AML-193 (cell line): ENCODE measurements around the gene CNTNAP2.

ENCODE experiments used
- DNase-seq, 2 experiments: peaks; one replicate each; lab custom pipeline; 2025; lab: John Stamatoyannopoulos, UW

CNTNAP2 gene

DNA sequence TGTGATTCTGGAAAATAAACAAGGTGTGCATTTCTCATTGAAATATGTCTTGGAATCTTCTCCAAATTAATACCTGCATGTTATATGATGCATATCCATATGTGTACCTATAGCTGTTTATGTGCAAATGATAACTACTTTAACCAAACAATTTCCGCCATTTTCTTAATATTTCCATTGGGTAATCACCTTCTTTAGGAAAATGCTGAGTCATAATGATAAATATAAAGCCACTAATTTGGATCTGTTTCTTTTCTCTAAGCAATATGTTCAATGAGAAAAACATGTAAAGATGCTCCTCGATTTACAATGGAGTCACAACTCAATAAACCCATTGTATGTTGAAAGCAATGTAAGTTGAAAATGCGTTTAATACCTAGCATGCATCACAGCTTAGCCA, 574.4 kb downstream of the CNTNAP2 start:
- no peak for DNase-seq

DNA sequence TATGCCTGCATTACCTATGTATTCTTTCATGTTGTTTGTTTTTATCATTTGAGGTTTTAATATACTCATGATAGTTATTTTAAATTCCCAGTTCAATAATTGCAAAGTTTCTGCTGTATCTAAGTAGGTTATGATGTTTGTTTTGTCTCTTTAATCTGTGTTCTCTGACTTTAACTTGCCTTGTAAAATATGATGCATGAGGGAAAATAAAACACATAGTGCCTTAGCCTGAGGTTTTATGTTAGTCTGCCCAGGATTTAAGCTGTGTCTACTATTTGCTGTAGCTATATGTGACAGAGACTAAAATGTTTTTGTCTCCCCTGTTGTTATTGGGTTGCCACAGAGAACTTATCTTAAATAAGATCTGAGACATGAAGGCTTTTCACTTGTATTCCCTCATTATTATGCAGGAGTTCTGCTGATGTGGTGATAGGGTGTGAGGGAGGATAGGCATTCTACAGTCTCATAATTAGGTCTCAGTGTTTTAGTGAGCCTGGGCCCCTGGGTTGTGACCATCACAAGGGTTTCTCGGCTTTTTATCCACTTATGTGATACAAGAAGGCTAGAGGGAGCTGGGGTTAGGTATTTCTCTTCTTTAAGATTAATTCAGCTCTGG, 582.5 kb downstream of the CNTNAP2 start:
- no peak for DNase-seq

DNA sequence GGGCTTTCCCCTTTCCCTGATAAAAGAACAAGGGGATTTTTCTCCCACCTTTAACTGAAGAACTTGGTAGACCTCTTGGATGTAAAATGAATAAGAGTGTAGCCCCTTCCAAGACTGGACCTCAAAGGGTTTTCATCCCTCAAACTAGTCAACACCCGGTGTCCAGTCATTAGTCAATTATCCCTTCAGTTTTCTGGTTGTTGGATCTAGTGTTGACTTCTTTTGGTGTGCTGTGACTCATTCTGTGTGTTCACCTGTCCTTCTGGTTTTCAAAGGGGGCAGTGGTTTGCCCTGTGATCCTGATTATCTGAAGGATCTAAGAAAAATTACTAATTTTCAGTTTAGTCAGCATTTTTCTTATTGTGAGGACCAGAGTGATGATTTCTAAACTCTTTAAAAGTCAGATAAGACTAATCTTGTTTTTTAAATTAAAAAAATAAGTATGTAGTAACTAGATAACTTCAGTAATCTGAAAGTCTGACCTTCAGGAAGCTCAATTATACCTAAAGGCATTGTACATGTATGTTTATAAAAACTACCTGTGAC, 583.5 kb downstream of the CNTNAP2 start:
- no peak for DNase-seq

DNA sequence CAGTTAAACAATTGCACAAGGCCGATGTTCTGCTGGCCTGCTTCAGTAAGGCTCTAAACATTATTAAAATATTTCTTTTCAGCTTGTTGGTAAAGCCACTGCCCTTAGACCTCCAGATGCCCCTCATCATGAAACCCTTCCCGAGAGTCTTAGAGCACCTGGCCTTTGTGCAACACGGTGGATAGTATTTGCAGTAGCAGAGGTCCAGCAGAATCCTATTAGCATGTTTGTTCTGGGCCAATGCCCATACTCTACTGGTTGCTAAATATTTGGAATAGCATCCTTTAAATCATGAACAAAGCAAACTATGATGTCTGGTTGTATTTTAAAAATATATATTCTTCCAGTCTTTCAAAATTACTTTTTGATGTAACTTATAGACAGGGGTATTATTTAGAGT, 584.6 kb downstream of the CNTNAP2 start:
- DNase-seq: no peak

DNA sequence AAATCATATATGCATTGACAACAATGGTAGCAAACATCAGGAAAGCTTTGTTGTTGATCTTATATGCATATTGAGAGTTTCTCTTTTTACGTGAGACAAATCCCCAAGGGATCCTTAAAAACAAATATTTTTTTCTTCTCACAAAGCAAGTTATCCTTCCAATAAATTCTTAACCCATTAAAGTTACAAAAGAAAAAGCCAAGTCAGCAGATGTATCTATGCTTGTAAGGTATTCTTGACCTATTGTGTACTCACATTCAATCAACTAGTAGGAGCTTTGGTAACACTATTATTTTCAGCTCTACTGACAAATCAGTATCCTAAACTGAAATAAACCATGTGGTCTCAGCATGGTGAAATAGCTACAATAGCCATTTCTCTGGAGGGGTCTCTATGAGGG, 586.3 kb downstream of the CNTNAP2 start:
- no peak for DNase-seq

DNA sequence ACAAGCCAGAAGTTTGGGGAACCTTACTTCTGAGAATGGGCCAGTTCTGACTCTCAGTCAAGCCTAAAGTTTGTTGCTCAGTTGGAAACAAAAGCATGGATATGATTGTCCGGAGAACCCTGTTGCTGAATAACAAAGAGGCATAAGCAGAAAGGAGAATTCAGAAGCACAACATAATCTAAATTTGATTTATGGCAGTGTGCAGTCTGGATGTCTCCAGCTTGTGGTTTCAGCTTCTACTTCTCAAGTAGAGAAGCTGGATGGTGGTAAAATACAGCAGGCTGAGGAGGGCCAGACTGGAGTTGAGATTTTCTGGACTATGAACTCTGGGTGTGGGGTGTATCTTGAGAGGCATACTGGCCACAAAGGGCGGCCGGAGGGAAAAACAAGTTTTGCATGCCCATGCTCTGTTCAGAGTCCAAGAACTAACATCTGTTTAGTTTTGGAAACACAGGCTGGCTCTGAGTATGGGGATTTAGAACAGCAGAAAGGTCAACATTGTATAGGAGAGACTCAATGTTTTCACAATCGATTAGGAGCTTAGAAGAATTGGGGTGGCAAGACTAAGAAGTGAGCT, 592.9 kb downstream of the CNTNAP2 start:
- DNase-seq: no peak

DNA sequence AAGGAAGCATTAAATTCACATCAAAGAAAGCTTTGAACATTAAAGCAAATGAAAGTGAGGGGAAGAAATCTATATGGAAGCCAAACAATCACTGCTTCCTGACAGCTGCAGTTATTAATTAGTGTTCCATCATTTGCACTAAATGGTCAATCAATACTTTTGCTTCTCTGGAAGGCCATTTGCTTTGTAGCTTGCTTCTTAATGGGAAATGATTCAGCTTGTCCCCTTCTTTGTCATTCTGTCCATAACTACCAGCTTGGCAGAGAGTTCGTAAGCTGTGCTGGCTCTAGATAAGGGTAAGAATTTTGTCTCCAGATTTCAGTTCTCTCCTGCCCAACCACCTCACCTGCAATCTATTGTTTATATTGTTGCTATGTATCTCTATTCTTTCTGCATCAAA, 596.6 kb downstream of the CNTNAP2 start:
- no peak for DNase-seq

DNA sequence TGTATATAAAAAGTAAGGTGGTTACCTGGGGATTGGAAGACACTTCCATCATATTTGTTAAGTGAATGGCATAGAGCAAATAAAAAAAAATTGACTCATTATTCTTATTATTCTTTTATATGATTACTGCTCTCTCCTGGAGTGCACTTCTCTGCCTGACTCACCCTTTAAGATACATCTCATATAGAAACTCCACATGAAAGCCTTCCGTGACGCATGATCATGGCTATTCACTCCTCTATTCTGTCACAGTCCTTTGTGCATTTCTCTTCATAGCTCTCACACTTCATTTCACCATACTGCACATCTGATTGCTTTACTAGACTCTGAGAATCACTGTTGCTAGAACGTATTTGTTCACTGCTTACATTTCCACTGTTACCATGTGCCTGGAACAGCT, 597.3 kb downstream of the CNTNAP2 start:
- DNase-seq: no peak

DNA sequence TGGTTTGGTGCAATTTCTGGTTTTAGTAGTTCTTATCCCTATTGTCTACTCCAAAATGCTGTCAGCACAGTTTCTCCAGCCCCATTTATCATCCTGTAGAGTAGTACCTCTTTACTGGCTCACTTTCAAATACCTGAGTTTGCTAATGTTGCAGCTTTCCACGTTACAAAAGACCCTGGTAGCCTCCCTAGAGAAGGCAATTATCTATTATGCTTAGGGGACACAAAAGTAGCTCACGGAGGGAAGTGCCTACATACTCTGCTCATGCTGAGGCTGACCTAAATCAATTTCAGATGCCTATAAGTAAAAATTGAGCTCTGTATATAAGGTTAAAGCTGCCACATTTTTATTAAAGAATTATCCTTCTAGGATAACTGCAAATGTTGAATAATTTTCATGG, 603.6 kb downstream of the CNTNAP2 start:
- no peak for DNase-seq

DNA sequence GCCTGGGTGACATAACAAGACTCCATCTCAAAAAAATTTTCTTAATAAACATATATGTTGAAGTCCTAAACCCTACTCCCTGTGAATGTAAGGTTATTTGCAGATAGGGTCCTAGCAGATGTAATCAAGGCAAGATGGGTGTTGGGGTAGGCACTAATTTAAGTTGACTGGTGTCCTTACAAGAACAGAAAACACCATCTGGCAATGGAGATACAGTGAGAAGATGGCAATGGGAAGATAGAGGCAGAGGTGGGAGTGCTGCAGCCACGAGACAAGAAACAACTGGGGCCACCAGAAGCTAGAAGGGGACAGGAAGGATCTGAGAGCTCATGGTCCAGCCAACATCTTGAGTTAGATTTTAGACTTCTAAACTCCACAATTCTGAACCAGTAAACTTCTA, 606.4 kb downstream of the CNTNAP2 start:
- DNase-seq: no peak

DNA sequence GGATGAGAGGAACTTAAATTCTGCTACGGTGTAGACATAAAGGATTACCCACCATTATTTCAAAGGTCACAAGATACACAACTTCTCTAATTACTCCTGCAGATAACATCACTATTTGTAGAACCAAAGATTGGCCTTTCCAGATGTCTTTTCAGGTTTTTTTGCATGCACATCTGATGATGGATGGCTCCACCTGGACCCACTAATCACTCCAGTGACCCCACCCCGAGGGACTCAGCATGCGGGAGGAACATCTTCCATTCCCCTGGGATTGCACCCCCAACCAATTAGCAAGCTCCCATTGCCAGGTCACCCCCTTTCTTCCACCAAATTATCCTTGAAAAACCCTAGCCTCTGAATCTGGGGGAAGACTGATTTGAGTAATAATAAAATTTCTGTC, 608.9 kb downstream of the CNTNAP2 start:
- no peak for DNase-seq

DNA sequence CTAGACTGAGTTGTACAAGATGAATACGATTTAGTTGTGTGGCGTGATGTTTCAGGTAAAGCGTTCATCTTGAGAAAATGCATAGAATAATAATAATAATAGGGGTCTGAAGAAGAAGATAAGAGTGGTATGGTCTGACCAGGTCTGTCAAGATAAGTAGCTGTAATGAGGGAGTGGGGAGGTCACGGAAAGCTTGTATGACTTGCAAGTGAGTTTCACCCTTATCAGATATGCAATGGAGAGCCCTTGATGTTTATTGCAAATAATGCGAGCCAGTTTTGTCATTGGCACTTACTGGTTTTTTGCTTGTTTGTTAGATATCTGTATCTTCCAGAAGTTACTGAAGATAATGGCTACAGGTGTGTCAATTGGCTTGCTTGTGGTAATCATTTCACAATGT, 611.5 kb downstream of the CNTNAP2 start:
- no peak for DNase-seq

DNA sequence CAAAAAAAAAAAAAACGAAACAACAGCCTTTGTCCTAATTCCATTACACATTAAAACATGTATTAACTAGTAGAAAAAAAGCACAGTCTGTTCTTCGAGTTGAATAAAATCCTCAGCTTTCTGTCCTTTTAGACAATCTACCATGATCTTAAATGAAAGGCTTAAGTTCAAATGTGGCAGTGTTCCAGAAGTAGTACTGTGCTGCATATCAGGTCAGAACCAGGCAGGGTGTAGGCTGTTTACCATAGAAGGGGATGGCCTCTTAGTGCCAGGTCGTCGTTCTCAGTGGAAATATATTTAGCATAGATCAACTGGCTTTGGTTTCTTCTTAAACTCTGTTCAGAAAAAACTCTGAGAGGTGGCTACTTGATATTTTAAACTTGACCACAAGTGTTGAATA, 612.0 kb downstream of the CNTNAP2 start:
- no peak for DNase-seq

DNA sequence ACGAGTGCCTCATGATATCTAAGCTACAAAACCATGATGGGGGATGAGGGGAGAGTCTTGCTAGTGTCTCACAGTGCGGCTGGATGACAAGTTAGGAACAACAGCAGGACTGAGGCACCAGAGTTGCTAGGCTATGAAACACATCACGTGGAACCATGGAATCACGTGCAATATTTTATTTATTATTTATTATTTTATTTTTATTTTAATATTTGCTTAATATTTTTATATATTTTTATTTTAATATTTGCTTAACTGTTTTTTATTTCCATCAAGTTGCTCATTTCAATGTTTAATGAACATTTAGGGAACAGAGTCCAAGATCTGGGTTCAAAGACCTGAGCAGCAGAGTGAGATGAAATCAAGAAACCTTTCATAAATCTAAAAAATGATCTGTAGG, 614.6 kb downstream of the CNTNAP2 start:
- no peak for DNase-seq

DNA sequence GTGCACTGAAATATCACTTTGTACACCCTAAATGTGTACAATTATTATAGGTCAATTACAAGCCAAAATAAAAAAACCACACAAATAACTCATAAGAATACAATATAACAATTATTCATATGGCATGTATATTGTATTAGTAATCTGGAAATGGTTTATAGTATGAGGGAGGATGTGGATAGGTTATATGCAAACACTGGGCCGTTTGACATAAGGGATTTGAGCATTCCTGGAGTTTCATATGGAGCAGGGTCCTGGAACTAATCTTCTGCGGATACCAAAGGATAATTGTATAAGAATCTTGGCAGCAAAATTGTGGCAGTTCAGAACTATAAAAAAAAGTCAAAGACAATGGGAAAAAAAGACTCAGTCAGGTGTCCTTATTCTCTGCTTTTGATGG, 619.4 kb downstream of the CNTNAP2 start:
- DNase-seq: no peak

DNA sequence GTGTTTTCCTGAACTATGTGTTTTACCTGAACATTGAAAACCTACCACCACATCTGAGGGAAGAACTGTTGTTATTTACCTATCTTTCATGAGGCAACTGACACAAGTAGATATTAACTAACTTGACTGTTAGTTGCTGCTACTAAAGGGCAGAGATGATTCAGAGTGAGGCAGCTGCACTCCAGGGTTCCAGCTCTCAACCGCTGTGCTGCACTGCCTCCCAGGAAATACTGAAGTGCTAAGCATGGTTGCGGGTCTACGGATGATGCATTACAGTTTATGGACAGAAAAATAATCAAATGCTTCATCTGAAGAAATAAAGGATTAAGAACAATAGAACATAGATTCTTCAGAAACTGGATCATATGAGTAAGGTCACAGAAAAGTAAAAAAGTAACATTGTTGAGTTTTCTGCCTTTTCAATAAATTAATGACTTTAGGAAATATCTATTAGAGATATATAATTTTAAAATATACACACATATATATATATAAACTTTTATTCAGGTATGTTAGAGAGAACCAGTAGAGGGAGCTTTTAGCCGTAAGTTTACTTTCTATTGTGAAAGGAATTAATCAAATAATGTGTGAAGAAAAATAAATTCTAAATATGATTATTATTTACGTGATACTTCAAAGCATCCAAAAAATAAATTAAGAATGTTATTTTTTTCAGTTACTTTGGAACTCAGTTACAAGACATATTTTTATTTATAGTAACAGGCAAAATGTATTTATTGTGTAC, 620.0 kb downstream of the CNTNAP2 start:
- DNase-seq: peak in 1 of 2 experiments; percentile 7

DNA sequence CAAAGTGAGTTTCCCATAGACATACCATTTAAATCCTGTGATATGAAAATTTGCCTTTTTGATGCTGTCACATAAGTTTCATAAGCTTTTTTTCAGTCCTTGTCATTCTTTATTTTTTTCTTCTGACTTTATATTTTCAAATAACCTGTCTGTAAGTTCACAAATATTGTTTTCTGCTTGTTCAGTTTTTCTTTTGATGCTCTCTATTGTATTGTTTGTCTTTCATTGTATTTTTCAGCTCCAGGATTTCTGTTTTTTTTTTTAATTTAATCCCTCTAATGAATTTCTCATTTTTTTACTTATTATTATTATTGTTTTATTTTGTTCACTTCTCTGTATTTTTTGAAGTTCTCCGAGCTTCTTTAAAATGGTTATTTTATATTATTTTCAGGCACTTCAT, 623.4 kb downstream of the CNTNAP2 start:
- no peak for DNase-seq

DNA sequence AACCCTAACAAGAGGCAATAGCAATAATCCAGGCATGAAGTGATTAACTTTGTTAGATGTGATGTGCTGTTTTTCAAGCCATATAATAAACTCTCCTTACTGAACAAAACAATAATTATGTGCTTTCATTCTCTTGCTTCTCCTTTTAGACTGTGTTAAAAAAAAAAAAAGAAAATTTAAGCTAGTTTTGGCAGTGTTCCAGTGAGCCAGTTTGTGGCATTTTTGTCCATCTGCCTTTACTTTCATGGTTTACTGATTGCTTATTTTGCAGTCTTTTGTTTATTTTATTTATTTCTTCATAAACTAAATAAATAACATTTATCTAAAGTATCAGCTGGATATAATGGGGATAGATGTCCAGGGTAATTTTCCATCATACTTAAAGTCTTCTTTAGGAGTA, 625.3 kb downstream of the CNTNAP2 start:
- no peak for DNase-seq

DNA sequence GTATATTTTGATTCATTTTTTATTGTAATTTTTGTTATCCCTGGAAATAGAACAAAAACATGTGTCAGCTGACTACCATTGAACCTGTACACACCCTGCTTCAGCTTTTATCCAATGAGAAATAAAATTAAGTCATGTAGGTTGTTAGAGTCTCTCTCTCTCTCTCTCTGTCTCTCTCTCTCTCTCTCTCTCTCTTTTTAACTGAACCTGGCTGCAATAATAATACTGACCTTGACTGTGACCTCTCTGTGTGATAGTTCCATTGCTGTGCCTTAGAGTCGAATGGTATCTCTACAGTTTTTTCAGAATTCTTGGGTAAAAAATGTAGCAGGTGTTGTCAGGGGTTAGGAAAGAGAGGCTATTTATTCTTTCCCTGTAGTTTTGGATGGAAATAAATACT, 637.8 kb downstream of the CNTNAP2 start:
- no peak for DNase-seq

DNA sequence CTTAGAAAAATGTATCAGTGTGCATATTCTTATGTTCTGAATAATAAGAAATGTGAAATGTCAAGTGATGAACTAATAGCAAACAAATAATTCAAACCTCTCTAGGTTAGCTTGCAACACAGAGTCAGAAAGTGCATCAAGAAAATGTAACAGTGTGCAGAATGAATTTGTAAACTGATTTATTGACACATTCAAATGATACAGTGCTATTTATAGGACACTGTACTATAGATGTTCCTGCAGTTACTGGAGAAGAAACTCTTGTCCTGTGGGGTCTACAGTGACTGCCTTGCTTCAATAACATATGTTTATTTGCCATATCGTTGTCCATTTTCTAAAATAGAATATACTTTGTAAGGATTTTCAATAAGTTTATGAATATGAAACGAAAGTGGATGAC, 639.0 kb downstream of the CNTNAP2 start:
- DNase-seq: no peak

DNA sequence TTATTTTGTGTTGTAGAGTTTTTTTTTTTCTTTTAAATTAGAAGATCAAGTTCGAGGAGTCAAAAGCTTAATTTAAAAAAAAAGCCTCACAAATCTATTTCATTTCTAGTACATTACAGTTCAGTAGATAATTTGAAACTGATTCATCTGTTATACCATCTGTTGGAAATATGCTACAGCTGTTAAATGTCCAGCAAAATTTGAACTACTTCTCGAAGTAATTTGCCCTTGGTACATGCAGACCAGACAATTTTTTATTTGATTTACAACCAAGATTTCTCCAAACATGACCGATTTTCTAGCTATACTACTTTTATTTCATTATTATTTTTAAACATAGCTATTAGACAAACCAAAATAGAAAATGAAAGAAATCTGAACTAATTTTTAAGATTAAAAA, 647.9 kb downstream of the CNTNAP2 start:
- no peak for DNase-seq

DNA sequence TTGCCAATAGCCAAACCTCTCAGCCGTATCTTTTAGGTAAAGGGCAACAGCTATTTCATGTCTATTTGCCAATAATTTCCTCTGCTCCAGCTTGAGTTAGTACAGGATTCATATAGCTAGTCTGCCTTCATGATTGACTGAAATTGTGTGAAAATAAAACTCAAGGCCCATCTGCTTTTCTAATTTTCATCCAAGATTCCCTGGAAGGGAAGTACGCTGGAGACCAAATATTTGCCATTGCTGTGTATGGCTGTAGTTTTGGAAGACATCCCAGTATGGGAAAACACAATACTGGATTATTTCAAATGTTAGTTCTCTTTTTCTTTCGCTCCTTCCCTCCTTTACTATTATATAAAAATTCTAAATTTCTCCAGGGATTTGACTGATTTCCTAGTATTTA, 652.4 kb downstream of the CNTNAP2 start:
- DNase-seq: no peak

DNA sequence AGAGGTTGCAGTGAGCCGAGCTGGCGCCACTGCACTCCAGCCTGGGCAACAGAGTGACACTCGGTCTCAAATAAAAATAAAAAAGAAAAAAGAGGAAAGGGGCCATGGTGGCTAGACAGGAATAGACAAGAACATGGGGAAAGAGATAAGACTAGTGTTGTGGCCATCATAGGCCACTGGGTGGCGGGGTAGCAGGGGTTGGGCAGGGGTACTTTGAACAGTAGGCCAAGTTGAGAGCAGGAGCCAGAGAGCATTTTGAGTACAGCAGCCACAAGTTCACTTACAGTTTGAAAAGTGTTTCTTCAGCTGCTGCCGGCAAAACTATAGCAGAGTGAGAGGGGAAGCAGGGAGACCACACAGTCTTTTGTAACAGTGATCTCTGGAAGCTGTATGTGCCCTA, 656.0 kb downstream of the CNTNAP2 start:
- peak in 1 of 2 experiments; percentile 7 for DNase-seq
